PC-9 (cell line): Measurements from ENCODE around the gene STOX2. TPM values are rescaled to one million over a fixed set of nuclear protein-coding genes. Genes with fewer than 3 reads are reported as not detected.

ENCODE experiments used
- BruUV-seq: library from RNA; stranded (reverse); fragments of 400-500 nt; replicated peaks from 2 replicates; lab custom pipeline; 2021; lab: Mats Ljungman, UMichigan
- CTCF ChIA-PET: fragments of 300-600 bp; sonication (Branson Sonifier 250); formaldehyde crosslinking; loops from one replicate; lab custom pipeline; 2022; ENCODE audit warnings: antibody characterized with exemption; lab: Charles Lee
- POLR2A ChIA-PET: fragments of 300-600 bp; sonication (Branson Sonifier 250); formaldehyde crosslinking; loops from one replicate; lab custom pipeline; 2022; ENCODE audit warnings: antibody characterized with exemption; ENCODE audit not compliant: unreplicated experiment; lab: Charles Lee
- DNase-seq, 2 experiments: peaks; one replicate each; pipeline versions ENCODE4 v3.0.0 to v3.0.0-alpha.2; 2015 to 2022; ENCODE audit warnings: mixed read lengths in 1 of 2
- H2AFZ ChIP-seq: fragments of 200-600 bp; sonication (generic); 2 replicates; pipeline ENCODE4 v1.8.1; 2017; ENCODE audit warnings: antibody characterized with exemption
- H3F3A ChIP-seq: fragments of 200-600 bp; sonication (generic); 2 replicates; pipeline ENCODE4 v1.8.1; 2017; ENCODE audit warnings: antibody characterized with exemption, mild to moderate bottlenecking, low read depth; ENCODE audit not compliant: insufficient read depth
- H3K27ac ChIP-seq: fragments of 200-600 bp; sonication (generic); 2 replicates; pipeline ENCODE4 v1.6.1; 2016; ENCODE audit warnings: mixed run types
- H3K27me3 ChIP-seq: fragments of 200-600 bp; sonication (generic); 2 replicates; pipeline ENCODE4 v1.6.1; 2016; ENCODE audit warnings: low read depth, mixed run types; ENCODE audit not compliant: insufficient read depth
- H3K36me3 ChIP-seq: fragments of 200-600 bp; sonication (generic); 2 replicates; pipeline ENCODE4 v1.6.1; 2016; ENCODE audit warnings: low read depth, mixed run types
- H3K4me1 ChIP-seq: fragments of 200-600 bp; sonication (generic); replicated peaks from 2 replicates; pipeline ENCODE4 v1.6.1; 2016; ENCODE audit warnings: mixed run types; ENCODE audit not compliant: insufficient read depth
- H3K4me2 ChIP-seq: fragments of 200-600 bp; sonication (generic); 2 replicates; pipeline ENCODE4 v1.6.1; 2017; ENCODE audit warnings: mixed run types
- H3K4me3 ChIP-seq: fragments of 200-600 bp; sonication (generic); 2 replicates; pipeline ENCODE4 v1.6.1; 2016; ENCODE audit warnings: mixed run types
- H3K79me2 ChIP-seq: fragments of 200-600 bp; sonication (generic); 2 replicates; pipeline ENCODE4 v1.6.1; 2017; ENCODE audit warnings: low read depth, mixed run types
- H3K9me2 ChIP-seq: fragments of 200-600 bp; sonication (generic); 2 replicates; pipeline ENCODE4 v1.8.1; 2017; ENCODE audit warnings: mild to moderate bottlenecking; ENCODE audit not compliant: insufficient read depth
- H3K9me3 ChIP-seq: fragments of 200-600 bp; sonication (generic); 2 replicates; pipeline ENCODE4 v1.8.1; 2016; ENCODE audit warnings: low read depth; ENCODE audit not compliant: insufficient read depth
- H4K20me1 ChIP-seq: fragments of 200-600 bp; sonication (generic); 2 replicates; pipeline ENCODE4 v1.8.1; 2017; ENCODE audit not compliant: insufficient read depth
- CTCF ChIP-seq: fragments of 200-600 bp; sonication (generic); conservative IDR thresholded peaks from 2 replicates; pipeline ENCODE4 v1.6.1; 2017; ENCODE audit warnings: mixed run types, antibody characterized with exemption, mild to moderate bottlenecking, moderate library complexity
- EZH2 ChIP-seq: fragments of 200-600 bp; sonication (generic); IDR thresholded peaks from 2 replicates; pipeline ENCODE4 v1.8.0; 2017; ENCODE audit warnings: antibody characterized with exemption, low read depth
- intact Hi-C: fragments of 100-400 bp; cut with micrococcal nuclease; formaldehyde crosslinking; loops from one replicate; pipeline ENCODE4 v1.10.0; 2022; ENCODE audit not compliant: unreplicated experiment
- total RNA-seq: library from RNA; stranded (reverse); gene quantifications from 2 replicates; pipeline ENCODE4 v1.2.3, GENCODE V29; 2021

Gene STOX2
- total RNA-seq, 1 experiment from 2014 or later = 4.5 TPM

GRCh38 chr4:183918696-183919095 is 13.6 kb downstream of the STOX2 start:
- H3K9me2 ChIP-seq = no peaks in the 10 kb centered on the region
- no TSS peak for BruUV-seq

GRCh38 chr4:183919141-183919540 is 14.0 kb downstream of the STOX2 start:
- Histone ChIP-seq H3K4me2 (no peak overlapping the region), H3K9me2 (no peaks in the 10 kb centered on the region), H3K36me3 (no peaks in the 10 kb centered on the region), H3K4me3 (no peak overlapping the region), H3K9me3 (no peaks in the 10 kb centered on the region), H3F3A (no peaks in the 10 kb centered on the region), H3K27ac (no peak overlapping the region), H3K79me2 (no peaks in the 10 kb centered on the region), H3K27me3 (no peaks in the 10 kb centered on the region), H2AFZ (no peak overlapping the region), H4K20me1 (no peaks in the 10 kb centered on the region), H3K4me1 (no peaks in the 10 kb centered on the region)
- BruUV-seq = no TSS peak
- CTCF ChIA-PET = no interaction called here
- POLR2A ChIA-PET = no interaction called here
- intact Hi-C loops = no loop called here
- no peak for DNase-seq
- TF ChIP-seq CTCF (no peak), EZH2 (no peak)

More at GRCh38 chr4:183918696-183919095, 13.6 kb downstream of the STOX2 start:
- H3F3A ChIP-seq = no peaks in the 10 kb centered on the region
- POLR2A ChIA-PET = no interaction called here
- H3K27me3 ChIP-seq = no peaks in the 10 kb centered on the region
- H3K79me2 ChIP-seq = no peaks in the 10 kb centered on the region
- no peaks in the 10 kb centered on the region for H3K4me1 ChIP-seq
- intact Hi-C loops = no loop called here
- no peak overlapping the region for H3K4me2 ChIP-seq
- no peak overlapping the region for H3K4me3 ChIP-seq
- no peaks in the 10 kb centered on the region for H4K20me1 ChIP-seq
- no peak overlapping the region for H3K27ac ChIP-seq
- CTCF ChIA-PET = no interaction called here
- no peak for DNase-seq
- TF ChIP-seq CTCF (no peak), EZH2 (no peak)
- H3K9me3 ChIP-seq = no peaks in the 10 kb centered on the region
- H3K36me3 ChIP-seq = no peaks in the 10 kb centered on the region
- no peak overlapping the region for H2AFZ ChIP-seq

DNA sequence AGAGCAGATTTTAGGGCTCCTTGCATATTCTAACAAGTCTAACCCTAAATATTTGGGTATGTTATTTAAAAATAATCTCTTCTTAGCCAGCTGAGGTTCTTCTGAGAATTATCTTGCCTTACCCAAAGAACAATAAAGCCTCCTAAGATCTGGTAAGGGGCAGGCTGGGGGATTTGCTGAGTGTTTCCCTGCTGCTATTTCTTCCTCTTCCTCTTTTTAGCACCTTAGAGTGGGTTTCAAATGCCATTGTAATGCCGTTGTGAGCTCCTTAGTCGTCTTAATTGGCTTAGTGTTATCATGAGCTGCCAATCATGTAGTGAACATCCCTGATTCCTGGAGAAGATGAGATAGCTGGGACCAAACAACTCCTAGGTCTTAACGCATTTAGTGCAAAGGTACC is 15.4 kb downstream of the STOX2 start:
- ChIA-PET POLR2A (no interaction called here), CTCF (no interaction called here)
- no peak for TF ChIP-seq CTCF
- no peak for TF ChIP-seq EZH2
- intact Hi-C loops = no loop called here
- H3K9me2 ChIP-seq = no peaks in the 10 kb centered on the region
- no peak overlapping the region for H3K27ac ChIP-seq
- H2AFZ ChIP-seq = no peak overlapping the region
- no peak overlapping the region for H3K4me2 ChIP-seq
- no peaks in the 10 kb centered on the region for H4K20me1 ChIP-seq
- no peaks in the 10 kb centered on the region for H3K27me3 ChIP-seq
- H3K9me3 ChIP-seq = no peaks in the 10 kb centered on the region
- no peaks in the 10 kb centered on the region for H3K79me2 ChIP-seq
- no peaks in the 10 kb centered on the region for H3K4me1 ChIP-seq
- H3K36me3 ChIP-seq = no peaks in the 10 kb centered on the region
- no peak for DNase-seq
- BruUV-seq = no TSS peak
- H3F3A ChIP-seq = no peaks in the 10 kb centered on the region
- no peak overlapping the region for H3K4me3 ChIP-seq
